SK-N-MC (cell line): ENCODE results near the gene CAMTA1.

Source experiments
- EZH2 ChIP-seq: fragments of 200-600 bp; sonication (generic); IDR thresholded peaks from one replicate; pipeline ENCODE4 v1.6.1; 2017; ENCODE audit warnings: antibody characterized with exemption
- POLR2AphosphoS5 ChIP-seq: IDR thresholded peaks from 2 replicates; pipeline ENCODE4 v1.6.1; 2012; ENCODE audit warnings: mild to moderate bottlenecking, low read depth, low read length, borderline replicate concordance

GRCh38 chr1:7247791-7248548, 462.7 kb downstream of the CAMTA1 start:
- TF ChIP-seq POLR2AphosphoS5 (no peak), EZH2 (no peak)
